Liver (tissue), 9 donors: ENCODE measurements around the gene ZP4. TPM values are rescaled to one million over a fixed set of nuclear protein-coding genes. Genes with fewer than 3 reads are reported as not detected.

Experiments
- DNase-seq: peaks from one replicate; pipeline ENCODE4 v3.0.0-alpha.2; 2017; ENCODE audit warnings: low spot score
- H3K27ac ChIP-seq, 2 donors: one replicate each; pipeline ENCODE4 v1.7.0; 2013; ENCODE audit warnings: inconsistent platforms in 2 of 2, low read length in 2 of 2, control low read depth in 1 of 2, low read depth in 1 of 2, mild to moderate bottlenecking in 1 of 2
- H3K27me3 ChIP-seq, 4 donors: one replicate each; pipeline versions ENCODE4 v1.6.1 to v1.7.0; 2013; ENCODE audit warnings: low read length in 3 of 4, inconsistent platforms in 1 of 4, mild to moderate bottlenecking in 1 of 4, moderate library complexity in 1 of 4; ENCODE audit not compliant: control insufficient read depth in 4 of 4, insufficient read depth in 4 of 4
- H3K36me3 ChIP-seq, 4 donors: one replicate each; pipeline versions ENCODE4 v1.6.1 to v1.7.0; 2013; ENCODE audit warnings: low read length in 3 of 4, mild to moderate bottlenecking in 3 of 4, low read depth in 1 of 4, moderate library complexity in 1 of 4; ENCODE audit not compliant: control insufficient read depth in 4 of 4, insufficient read depth in 3 of 4
- H3K4me1 ChIP-seq, 4 donors: one replicate each; pipeline versions ENCODE4 v1.6.1 to v1.7.0; 2013; ENCODE audit warnings: low read length in 3 of 4, mild to moderate bottlenecking in 3 of 4, moderate library complexity in 1 of 4; ENCODE audit not compliant: control insufficient read depth in 4 of 4, insufficient read depth in 4 of 4
- H3K4me3 ChIP-seq, 3 donors: one replicate each; pipeline versions ENCODE4 v1.6.1 to v1.7.0; 2013; ENCODE audit warnings: low read length in 3 of 3, control low read depth in 1 of 3, low read depth in 1 of 3, mild to moderate bottlenecking in 1 of 3
- H3K9ac ChIP-seq, 2 donors: one replicate each; pipeline ENCODE4 v1.7.0; 2013; ENCODE audit warnings: low read length in 2 of 2, mild to moderate bottlenecking in 2 of 2, moderate library complexity in 2 of 2, control low read depth in 1 of 2, low read depth in 1 of 2
- H3K9me3 ChIP-seq, 4 donors: one replicate each; pipeline versions ENCODE4 v1.6.1 to v1.7.0; 2013; ENCODE audit warnings: low read length in 3 of 4; ENCODE audit not compliant: control insufficient read depth in 4 of 4
- CTCF ChIP-seq: fragments of 150-350 bp; IDR thresholded peaks from 2 replicates; pipeline ENCODE4 v1.5.1; 2017; ENCODE audit warnings: improper control_type of control experiment, low read depth, low read length; ENCODE audit not compliant: missing input control
- EGR1 ChIP-seq, 2 donors: IDR thresholded peaks; 2 replicates each; pipeline ENCODE4 v1.6.1; 2016 to 2018; ENCODE audit warnings: antibody characterized with exemption in 2 of 2, low read depth in 2 of 2
- FOXA1 ChIP-seq: IDR thresholded peaks from 2 replicates; pipeline ENCODE4 v1.6.1; 2016; ENCODE audit warnings: antibody characterized with exemption
- FOXA2 ChIP-seq: IDR thresholded peaks from 2 replicates; pipeline ENCODE4 v1.6.1; 2016; ENCODE audit warnings: antibody characterized with exemption
- GABPA ChIP-seq, 2 donors: IDR thresholded peaks in 1 of 2; conservative IDR thresholded peaks in 1 of 2; 2 replicates each; pipeline ENCODE4 v1.6.1; 2016; ENCODE audit warnings: antibody characterized with exemption in 2 of 2, mild to moderate bottlenecking in 1 of 2, moderate library complexity in 1 of 2
- HNF4A ChIP-seq, 2 donors: conservative IDR thresholded peaks; 2 replicates each; pipeline ENCODE4 v1.6.1; 2016; ENCODE audit warnings: antibody characterized with exemption in 2 of 2, mild to moderate bottlenecking in 2 of 2
- HNF4G ChIP-seq: IDR thresholded peaks from 2 replicates; pipeline ENCODE4 v1.6.1; 2016; ENCODE audit warnings: antibody characterized with exemption
- JUND ChIP-seq, 2 donors: IDR thresholded peaks; 2 replicates each; pipeline ENCODE4 v1.6.1; 2016; ENCODE audit warnings: antibody characterized with exemption in 2 of 2
- NR2F2 ChIP-seq: IDR thresholded peaks from 2 replicates; pipeline ENCODE4 v1.6.1; 2016; ENCODE audit warnings: antibody characterized with exemption
- RAD21 ChIP-seq, 2 donors: IDR thresholded peaks; 2 replicates each; pipeline ENCODE4 v1.6.1; 2016; ENCODE audit warnings: antibody characterized with exemption in 2 of 2, mild to moderate bottlenecking in 2 of 2
- RXRA ChIP-seq, 2 donors: IDR thresholded peaks; 2 replicates each; pipeline ENCODE4 v1.6.1; 2017 to 2018; ENCODE audit warnings: antibody characterized with exemption in 2 of 2, mild to moderate bottlenecking in 1 of 2
- SP1 ChIP-seq: IDR thresholded peaks from 2 replicates; pipeline ENCODE4 v1.6.1; 2018; ENCODE audit warnings: antibody characterized with exemption, mild to moderate bottlenecking
- TAF1 ChIP-seq: conservative IDR thresholded peaks from 2 replicates; pipeline ENCODE4 v1.6.1; 2016; ENCODE audit warnings: antibody characterized with exemption, mild to moderate bottlenecking
- YY1 ChIP-seq: IDR thresholded peaks from 2 replicates; pipeline ENCODE4 v1.6.1; 2016; ENCODE audit warnings: antibody characterized with exemption, mild to moderate bottlenecking
- WGBS: extraction: QIAGEN DNeasy Blood & Tissue Kit; methylation state at CpG from one replicate; pipeline ENCODE4 v1.1.7; 2013; 5-methylcytosine and 5-hydroxymethylcytosine counted together
- polyA plus RNA-seq, 2 donors: library from polyadenylated mRNA; stranded (reverse) in 1 of 2; unstranded in 1 of 2; fragments of 200-250 nt in 1 of 2; fragments of >200 nt in 1 of 2; fragmentation: Nextera tagmentation in 1 of 2; extraction: Ambion mirVana in 1 of 2; gene quantifications; one replicate each; pipeline versions ENCODE4 v1.2.1 to v1.2.3, GENCODE V29; 2013 to 2015
- total RNA-seq, 2 donors: library from RNA; depleted of rRNA; stranded (reverse); fragments of >200 nt; gene quantifications; one replicate each; pipeline ENCODE4 v1.2.3, GENCODE V29; 2014
- TF ChIP-seq, protein P1 (sequence below): IDR thresholded peaks from 2 replicates; pipeline ENCODE4 v1.6.1; 2016; ENCODE audit warnings: antibody characterized with exemption
- TF ChIP-seq, protein P2 (sequence below): IDR thresholded peaks from 2 replicates; pipeline ENCODE4 v1.6.1; 2016; ENCODE audit warnings: antibody characterized with exemption
- TF ChIP-seq, protein P3 (sequence below): IDR thresholded peaks from 2 replicates; pipeline ENCODE4 v1.6.1; 2016; ENCODE audit warnings: antibody characterized with exemption, mild to moderate bottlenecking
- TF ChIP-seq, protein P4 (sequence below): IDR thresholded peaks from 2 replicates; pipeline ENCODE4 v1.6.1; 2016; ENCODE audit warnings: antibody characterized with exemption
- donor health status: healthy.
- donor health status: healthy.
- donor health status: healthy.
- donor health status: healthy.
- donor health status: healthy.

Gene ZP4
- total and polyA plus RNA-seq, 4 donors: not detected

DNA sequence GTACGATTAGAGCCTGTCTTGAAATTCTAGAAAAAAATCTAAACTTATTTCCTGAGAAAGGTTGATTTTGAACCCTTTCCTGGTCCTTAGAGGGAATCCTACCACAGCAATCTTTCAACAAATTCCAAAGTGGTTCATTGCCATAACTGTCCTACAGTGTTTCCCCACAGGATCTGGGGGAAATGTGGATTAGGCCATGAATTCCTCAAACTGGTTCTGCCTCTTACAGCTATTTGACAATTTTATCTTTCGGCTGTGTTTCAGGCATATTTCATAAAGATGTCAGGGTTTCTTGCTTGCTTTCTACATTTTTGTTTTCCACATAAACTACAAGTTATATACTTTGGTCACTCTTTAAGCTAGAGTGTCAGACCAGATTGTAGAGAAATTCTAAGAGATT is 544 bp upstream of the ZP4 start:
- Histone ChIP-seq H3K27me3 (peaks cover 0 to 3% (median 0%) of the 10 kb centered on the region in 4 donors), H3K4me1 (no peaks in the 10 kb centered on the region), H3K27ac (no peak overlapping the region), H3K36me3 (no peaks in the 10 kb centered on the region), H3K9me3 (no peaks in the 10 kb centered on the region), H3K9ac (no peak overlapping the region), H3K4me3 (no peak overlapping the region)
- WGBS: 67% methylated on average over 2 of the region's 2 CpGs
- DNase-seq: no peak
- no peak for TF ChIP-seq FOXA1
- TF ChIP-seq NR2F2: no peak
- no peak for TF ChIP-seq HNF4G
- no peak for TF ChIP-seq RXRA (IDR thresholded peaks at IDR 0.05)
- TF ChIP-seq FOXA2: no peak
- TF ChIP-seq CTCF: no peak
- TF ChIP-seq SP1: no peak
- TF ChIP-seq, protein P1, sequence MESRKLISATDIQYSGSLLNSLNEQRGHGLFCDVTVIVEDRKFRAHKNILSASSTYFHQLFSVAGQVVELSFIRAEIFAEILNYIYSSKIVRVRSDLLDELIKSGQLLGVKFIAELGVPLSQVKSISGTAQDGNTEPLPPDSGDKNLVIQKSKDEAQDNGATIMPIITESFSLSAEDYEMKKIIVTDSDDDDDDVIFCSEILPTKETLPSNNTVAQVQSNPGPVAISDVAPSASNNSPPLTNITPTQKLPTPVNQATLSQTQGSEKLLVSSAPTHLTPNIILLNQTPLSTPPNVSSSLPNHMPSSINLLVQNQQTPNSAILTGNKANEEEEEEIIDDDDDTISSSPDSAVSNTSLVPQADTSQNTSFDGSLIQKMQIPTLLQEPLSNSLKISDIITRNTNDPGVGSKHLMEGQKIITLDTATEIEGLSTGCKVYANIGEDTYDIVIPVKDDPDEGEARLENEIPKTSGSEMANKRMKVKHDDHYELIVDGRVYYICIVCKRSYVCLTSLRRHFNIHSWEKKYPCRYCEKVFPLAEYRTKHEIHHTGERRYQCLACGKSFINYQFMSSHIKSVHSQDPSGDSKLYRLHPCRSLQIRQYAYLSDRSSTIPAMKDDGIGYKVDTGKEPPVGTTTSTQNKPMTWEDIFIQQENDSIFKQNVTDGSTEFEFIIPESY: no peak
- TF ChIP-seq EGR1 (IDR thresholded peaks at IDR 0.05; ENCODE audit: low read depth in 2 of 2): no peak
- no peak for TF ChIP-seq YY1
- TF ChIP-seq HNF4A (conservative IDR thresholded peaks at IDR 0.05): no peak
- TF ChIP-seq GABPA (IDR thresholded peaks at IDR 0.05 in 1 of 2, conservative IDR thresholded peaks at IDR 0.05 in 1 of 2): no peak
- no peak for TF ChIP-seq TAF1
- no peak for TF ChIP-seq JUND (IDR thresholded peaks at IDR 0.05)
- TF ChIP-seq, protein P2, sequence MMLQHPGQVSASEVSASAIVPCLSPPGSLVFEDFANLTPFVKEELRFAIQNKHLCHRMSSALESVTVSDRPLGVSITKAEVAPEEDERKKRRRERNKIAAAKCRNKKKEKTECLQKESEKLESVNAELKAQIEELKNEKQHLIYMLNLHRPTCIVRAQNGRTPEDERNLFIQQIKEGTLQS: no peak
- TF ChIP-seq RAD21 (IDR thresholded peaks at IDR 0.05): no peak
- TF ChIP-seq, protein P3, sequence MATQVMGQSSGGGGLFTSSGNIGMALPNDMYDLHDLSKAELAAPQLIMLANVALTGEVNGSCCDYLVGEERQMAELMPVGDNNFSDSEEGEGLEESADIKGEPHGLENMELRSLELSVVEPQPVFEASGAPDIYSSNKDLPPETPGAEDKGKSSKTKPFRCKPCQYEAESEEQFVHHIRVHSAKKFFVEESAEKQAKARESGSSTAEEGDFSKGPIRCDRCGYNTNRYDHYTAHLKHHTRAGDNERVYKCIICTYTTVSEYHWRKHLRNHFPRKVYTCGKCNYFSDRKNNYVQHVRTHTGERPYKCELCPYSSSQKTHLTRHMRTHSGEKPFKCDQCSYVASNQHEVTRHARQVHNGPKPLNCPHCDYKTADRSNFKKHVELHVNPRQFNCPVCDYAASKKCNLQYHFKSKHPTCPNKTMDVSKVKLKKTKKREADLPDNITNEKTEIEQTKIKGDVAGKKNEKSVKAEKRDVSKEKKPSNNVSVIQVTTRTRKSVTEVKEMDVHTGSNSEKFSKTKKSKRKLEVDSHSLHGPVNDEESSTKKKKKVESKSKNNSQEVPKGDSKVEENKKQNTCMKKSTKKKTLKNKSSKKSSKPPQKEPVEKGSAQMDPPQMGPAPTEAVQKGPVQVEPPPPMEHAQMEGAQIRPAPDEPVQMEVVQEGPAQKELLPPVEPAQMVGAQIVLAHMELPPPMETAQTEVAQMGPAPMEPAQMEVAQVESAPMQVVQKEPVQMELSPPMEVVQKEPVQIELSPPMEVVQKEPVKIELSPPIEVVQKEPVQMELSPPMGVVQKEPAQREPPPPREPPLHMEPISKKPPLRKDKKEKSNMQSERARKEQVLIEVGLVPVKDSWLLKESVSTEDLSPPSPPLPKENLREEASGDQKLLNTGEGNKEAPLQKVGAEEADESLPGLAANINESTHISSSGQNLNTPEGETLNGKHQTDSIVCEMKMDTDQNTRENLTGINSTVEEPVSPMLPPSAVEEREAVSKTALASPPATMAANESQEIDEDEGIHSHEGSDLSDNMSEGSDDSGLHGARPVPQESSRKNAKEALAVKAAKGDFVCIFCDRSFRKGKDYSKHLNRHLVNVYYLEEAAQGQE: no peak
- TF ChIP-seq, protein P4, sequence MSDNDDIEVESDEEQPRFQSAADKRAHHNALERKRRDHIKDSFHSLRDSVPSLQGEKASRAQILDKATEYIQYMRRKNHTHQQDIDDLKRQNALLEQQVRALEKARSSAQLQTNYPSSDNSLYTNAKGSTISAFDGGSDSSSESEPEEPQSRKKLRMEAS: no peak
